WTC11 (cell line): ENCODE measurements around the gene B4GALNT1. TPM values are rescaled to one million over a fixed set of nuclear protein-coding genes. Genes with fewer than 3 reads are reported as not detected.

ENCODE experiments used
- ATAC-seq: fragments of 200-7000 bp; cut with Tn5 transposase; 2 replicates; pipeline ENCODE4 v1.10.0; 2021; ENCODE audit warnings: mild to moderate bottlenecking, moderate library complexity
- CTCF ChIA-PET: fragments of 300-600 bp; sonication (Branson Sonifier 250); formaldehyde crosslinking; loops from one replicate; lab custom pipeline; 2021; ENCODE audit warnings: antibody characterized with exemption; lab: Charles Lee
- POLR2A ChIA-PET: fragments of 350-600 bp; sonication (Branson Sonifier 250); formaldehyde crosslinking; loops from one replicate; lab custom pipeline; 2021; ENCODE audit warnings: antibody characterized with exemption; lab: Charles Lee
- DNase-seq: peaks from one replicate; pipeline ENCODE4 v3.0.0; 2021; ENCODE audit warnings: low spot score
- H3K27ac Mint-ChIP-seq: 2 replicates; pipeline ENCODE4 v1.8.0; 2021; ENCODE audit warnings: mixed read lengths
- H3K27me3 Mint-ChIP-seq: 2 replicates; pipeline ENCODE4 v1.8.0; 2021; ENCODE audit warnings: low read depth, mild to moderate bottlenecking, moderate library complexity, mixed read lengths
- H3K36me3 Mint-ChIP-seq: 2 replicates; pipeline ENCODE4 v1.8.0; 2021; ENCODE audit warnings: mixed read lengths
- H3K4me1 Mint-ChIP-seq: 2 replicates; pipeline ENCODE4 v1.8.0; 2022; ENCODE audit warnings: mixed read lengths
- H3K4me3 Mint-ChIP-seq: 2 replicates; pipeline ENCODE4 v1.8.0; 2021; ENCODE audit warnings: mild to moderate bottlenecking, moderate library complexity, mixed read lengths
- H3K9me3 Mint-ChIP-seq: 2 replicates; pipeline ENCODE4 v1.8.0; 2021; ENCODE audit warnings: mixed read lengths
- ATF6 ChIP-seq: sonication (generic); formaldehyde crosslinking; IDR thresholded peaks from 2 replicates; pipeline ENCODE4 v1.8.1; 2023; ENCODE audit warnings: mild to moderate bottlenecking, missing genetic modification reagents
- ELF4 ChIP-seq: sonication (generic); formaldehyde crosslinking; IDR thresholded peaks from 2 replicates; pipeline ENCODE4 v1.8.1; 2022; ENCODE audit warnings: low read depth, mild to moderate bottlenecking, moderate library complexity, missing genetic modification reagents
- GABPB1 ChIP-seq: sonication (generic); formaldehyde crosslinking; IDR thresholded peaks from 2 replicates; pipeline ENCODE4 v1.8.1; 2023; ENCODE audit warnings: mild to moderate bottlenecking, missing genetic modification reagents
- MYBL2 ChIP-seq: sonication (generic); formaldehyde crosslinking; IDR thresholded peaks from 2 replicates; pipeline ENCODE4 v1.8.1; 2023; ENCODE audit warnings: mild to moderate bottlenecking, moderate library complexity, missing genetic modification reagents
- NFATC4 ChIP-seq: fragments of 250-450 bp; sonication (Bioruptor Pico); IDR thresholded peaks from 2 replicates; pipeline ENCODE4 v1.9.0; 2021; ENCODE audit warnings: mild to moderate bottlenecking
- NR1H2 ChIP-seq: sonication (generic); formaldehyde crosslinking; IDR thresholded peaks from 2 replicates; pipeline ENCODE4 v1.9.0; 2021; ENCODE audit warnings: mild to moderate bottlenecking, moderate library complexity, missing genetic modification reagents
- TCF7 ChIP-seq: sonication (generic); formaldehyde crosslinking; IDR thresholded peaks from 2 replicates; pipeline ENCODE4 v1.8.0; 2022; ENCODE audit warnings: mild to moderate bottlenecking, low read depth, missing genetic modification reagents, moderate library complexity
- ZNF396 ChIP-seq: fragments of 250-450 bp; sonication (Bioruptor Pico); IDR thresholded peaks from 2 replicates; pipeline ENCODE4 v1.8.0; 2021; ENCODE audit warnings: mild to moderate bottlenecking, moderate library complexity, borderline replicate concordance
- ZNF512 ChIP-seq: sonication (generic); formaldehyde crosslinking; IDR thresholded peaks from 2 replicates; pipeline ENCODE4 v1.8.1; 2022; ENCODE audit warnings: missing genetic modification reagents, borderline replicate concordance
- total RNA-seq: library from RNA; stranded (reverse); gene quantifications from 3 replicates; pipeline ENCODE4 v1.2.3, GENCODE V29; 2021
- TF ChIP-seq, protein P1 (sequence below): sonication (generic); formaldehyde crosslinking; IDR thresholded peaks from 2 replicates; pipeline ENCODE4 v1.8.0; 2023; ENCODE audit warnings: mild to moderate bottlenecking, missing genetic modification reagents
- TF ChIP-seq, protein P2 (sequence below): fragments of 200-600 bp; IDR thresholded peaks from 2 replicates; pipeline ENCODE4 v1.8.0; 2022; ENCODE audit warnings: antibody characterized with exemption
- TF ChIP-seq, protein P3 (sequence below): fragments of 250-450 bp; sonication (Bioruptor Pico); IDR thresholded peaks from 2 replicates; pipeline ENCODE4 v1.9.0; 2021; ENCODE audit warnings: mild to moderate bottlenecking
- TF ChIP-seq, protein P4 (sequence below): fragments of 250-450 bp; sonication (Bioruptor Pico); conservative IDR thresholded peaks from 2 replicates; pipeline ENCODE4 v1.9.0; 2021; ENCODE audit warnings: mild to moderate bottlenecking

Gene B4GALNT1
- total RNA-seq, 1 experiment from 2014 or later = 1.2 TPM

- POLR2A ChIA-PET = no interaction called here
- ATAC-seq = no peak
- Mint-ChIP-seq H3K36me3 (peaks cover 3% of the 10 kb centered on the region; the same call in 1 of the 2 replicates), H3K4me1 (peaks cover 36% of the 10 kb centered on the region), H3K27ac (no peak overlapping the region), H3K4me3 (peak overlapping the region; percentile 76; the same call in 1 of the 2 replicates), H3K27me3 (peaks cover 69% of the 10 kb centered on the region)
- DNase-seq = no peak
- TF ChIP-seq, protein P1, sequence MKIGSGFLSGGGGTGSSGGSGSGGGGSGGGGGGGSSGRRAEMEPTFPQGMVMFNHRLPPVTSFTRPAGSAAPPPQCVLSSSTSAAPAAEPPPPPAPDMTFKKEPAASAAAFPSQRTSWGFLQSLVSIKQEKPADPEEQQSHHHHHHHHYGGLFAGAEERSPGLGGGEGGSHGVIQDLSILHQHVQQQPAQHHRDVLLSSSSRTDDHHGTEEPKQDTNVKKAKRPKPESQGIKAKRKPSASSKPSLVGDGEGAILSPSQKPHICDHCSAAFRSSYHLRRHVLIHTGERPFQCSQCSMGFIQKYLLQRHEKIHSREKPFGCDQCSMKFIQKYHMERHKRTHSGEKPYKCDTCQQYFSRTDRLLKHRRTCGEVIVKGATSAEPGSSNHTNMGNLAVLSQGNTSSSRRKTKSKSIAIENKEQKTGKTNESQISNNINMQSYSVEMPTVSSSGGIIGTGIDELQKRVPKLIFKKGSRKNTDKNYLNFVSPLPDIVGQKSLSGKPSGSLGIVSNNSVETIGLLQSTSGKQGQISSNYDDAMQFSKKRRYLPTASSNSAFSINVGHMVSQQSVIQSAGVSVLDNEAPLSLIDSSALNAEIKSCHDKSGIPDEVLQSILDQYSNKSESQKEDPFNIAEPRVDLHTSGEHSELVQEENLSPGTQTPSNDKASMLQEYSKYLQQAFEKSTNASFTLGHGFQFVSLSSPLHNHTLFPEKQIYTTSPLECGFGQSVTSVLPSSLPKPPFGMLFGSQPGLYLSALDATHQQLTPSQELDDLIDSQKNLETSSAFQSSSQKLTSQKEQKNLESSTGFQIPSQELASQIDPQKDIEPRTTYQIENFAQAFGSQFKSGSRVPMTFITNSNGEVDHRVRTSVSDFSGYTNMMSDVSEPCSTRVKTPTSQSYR (CRISPR knock-in tag) = no peak
- no peak for TF ChIP-seq ELF4 (CRISPR knock-in tag)
- no peak for TF ChIP-seq NFATC4 (CRISPR knock-in tag)
- no peak for TF ChIP-seq ATF6 (CRISPR knock-in tag)
- TF ChIP-seq, protein P2, sequence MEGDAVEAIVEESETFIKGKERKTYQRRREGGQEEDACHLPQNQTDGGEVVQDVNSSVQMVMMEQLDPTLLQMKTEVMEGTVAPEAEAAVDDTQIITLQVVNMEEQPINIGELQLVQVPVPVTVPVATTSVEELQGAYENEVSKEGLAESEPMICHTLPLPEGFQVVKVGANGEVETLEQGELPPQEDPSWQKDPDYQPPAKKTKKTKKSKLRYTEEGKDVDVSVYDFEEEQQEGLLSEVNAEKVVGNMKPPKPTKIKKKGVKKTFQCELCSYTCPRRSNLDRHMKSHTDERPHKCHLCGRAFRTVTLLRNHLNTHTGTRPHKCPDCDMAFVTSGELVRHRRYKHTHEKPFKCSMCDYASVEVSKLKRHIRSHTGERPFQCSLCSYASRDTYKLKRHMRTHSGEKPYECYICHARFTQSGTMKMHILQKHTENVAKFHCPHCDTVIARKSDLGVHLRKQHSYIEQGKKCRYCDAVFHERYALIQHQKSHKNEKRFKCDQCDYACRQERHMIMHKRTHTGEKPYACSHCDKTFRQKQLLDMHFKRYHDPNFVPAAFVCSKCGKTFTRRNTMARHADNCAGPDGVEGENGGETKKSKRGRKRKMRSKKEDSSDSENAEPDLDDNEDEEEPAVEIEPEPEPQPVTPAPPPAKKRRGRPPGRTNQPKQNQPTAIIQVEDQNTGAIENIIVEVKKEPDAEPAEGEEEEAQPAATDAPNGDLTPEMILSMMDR = no peak
- TF ChIP-seq, protein P3, sequence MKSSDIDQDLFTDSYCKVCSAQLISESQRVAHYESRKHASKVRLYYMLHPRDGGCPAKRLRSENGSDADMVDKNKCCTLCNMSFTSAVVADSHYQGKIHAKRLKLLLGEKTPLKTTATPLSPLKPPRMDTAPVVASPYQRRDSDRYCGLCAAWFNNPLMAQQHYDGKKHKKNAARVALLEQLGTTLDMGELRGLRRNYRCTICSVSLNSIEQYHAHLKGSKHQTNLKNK (CRISPR knock-in tag) = no peak
- TF ChIP-seq, all 79 proteins: peak for 0
- no peaks in the 10 kb centered on the region for H3K9me3 Mint-ChIP-seq
- CTCF ChIA-PET = interaction anchor here (1.4 to 5.1 kb wide), 6 partner anchors 7 to 399 kb away, joined by 3 to 38 read pairs (median 12); partner anchors contain the start of genes B4GALNT1 and TSPAN31
Measured at GRCh38 chr12:57612711-57613426, 20.1 kb downstream of the B4GALNT1 start.

DNA sequence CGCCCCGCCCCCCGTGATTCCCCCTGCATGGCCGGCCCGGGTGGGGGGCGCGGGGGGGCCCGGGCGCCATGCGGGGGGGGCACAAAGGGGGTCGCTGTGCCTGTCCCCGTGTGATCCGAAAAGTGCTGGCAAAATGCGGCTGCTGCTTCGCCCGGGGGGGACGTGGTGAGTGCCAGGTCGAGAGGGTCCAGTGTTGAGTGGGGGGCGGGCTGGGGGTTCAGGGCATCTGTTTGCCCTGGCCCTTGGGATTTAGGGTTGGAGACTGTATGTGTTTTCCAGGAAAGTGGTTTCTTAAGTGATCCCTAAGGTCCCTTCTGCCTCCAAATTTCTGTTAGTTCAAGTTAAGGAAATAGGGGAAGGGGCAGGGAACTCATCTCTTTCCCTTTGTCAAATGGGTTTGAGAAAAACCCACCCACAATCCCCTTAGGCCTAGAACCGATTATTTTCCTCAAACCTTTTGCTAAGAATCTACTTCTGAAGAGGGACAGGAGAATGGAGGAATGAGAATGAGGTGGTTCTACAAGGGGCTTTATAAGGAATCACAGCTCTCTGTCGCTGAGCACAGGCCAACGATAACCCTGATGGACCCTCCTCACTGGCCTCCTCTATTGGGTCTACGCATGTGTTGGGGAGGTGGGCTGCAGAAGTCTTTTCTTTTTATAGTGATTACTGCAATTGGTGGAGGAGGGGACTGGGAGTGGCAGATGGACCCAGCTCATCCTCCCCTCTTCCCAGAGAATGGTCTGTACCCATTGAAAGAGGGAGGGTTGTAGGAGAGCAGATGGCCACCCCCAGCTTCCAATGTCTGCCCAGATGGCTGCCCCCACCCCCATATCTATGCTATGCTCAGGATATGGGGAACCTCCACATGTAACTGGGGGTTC lies 20.9 kb downstream of the B4GALNT1 start:
- H3K4me1 Mint-ChIP-seq = peaks cover 36% of the 10 kb centered on the region
- H3K27ac Mint-ChIP-seq = no peak overlapping the region
- no peaks in the 10 kb centered on the region for H3K9me3 Mint-ChIP-seq
- peaks cover 61% of the 10 kb centered on the region for H3K27me3 Mint-ChIP-seq
- peaks cover 8% of the 10 kb centered on the region; the same call in 1 of the 2 replicates for H3K36me3 Mint-ChIP-seq
- no peak for DNase-seq
- ATAC-seq = no peak
- POLR2A ChIA-PET = interaction anchor here (2.0 kb wide), 1 partner anchor 8 kb away, joined by 11 read pairs; no protein-coding TSS in a partner anchor
- peak overlapping the region; percentile 76 for H3K4me3 Mint-ChIP-seq
- TF ChIP-seq GABPB1 (CRISPR knock-in tag) = no peak
- TF ChIP-seq ZNF396 = no peak
- TF ChIP-seq ZNF512 (CRISPR knock-in tag) = no peak
- TF ChIP-seq MYBL2 = no peak
- TF ChIP-seq, protein P4, sequence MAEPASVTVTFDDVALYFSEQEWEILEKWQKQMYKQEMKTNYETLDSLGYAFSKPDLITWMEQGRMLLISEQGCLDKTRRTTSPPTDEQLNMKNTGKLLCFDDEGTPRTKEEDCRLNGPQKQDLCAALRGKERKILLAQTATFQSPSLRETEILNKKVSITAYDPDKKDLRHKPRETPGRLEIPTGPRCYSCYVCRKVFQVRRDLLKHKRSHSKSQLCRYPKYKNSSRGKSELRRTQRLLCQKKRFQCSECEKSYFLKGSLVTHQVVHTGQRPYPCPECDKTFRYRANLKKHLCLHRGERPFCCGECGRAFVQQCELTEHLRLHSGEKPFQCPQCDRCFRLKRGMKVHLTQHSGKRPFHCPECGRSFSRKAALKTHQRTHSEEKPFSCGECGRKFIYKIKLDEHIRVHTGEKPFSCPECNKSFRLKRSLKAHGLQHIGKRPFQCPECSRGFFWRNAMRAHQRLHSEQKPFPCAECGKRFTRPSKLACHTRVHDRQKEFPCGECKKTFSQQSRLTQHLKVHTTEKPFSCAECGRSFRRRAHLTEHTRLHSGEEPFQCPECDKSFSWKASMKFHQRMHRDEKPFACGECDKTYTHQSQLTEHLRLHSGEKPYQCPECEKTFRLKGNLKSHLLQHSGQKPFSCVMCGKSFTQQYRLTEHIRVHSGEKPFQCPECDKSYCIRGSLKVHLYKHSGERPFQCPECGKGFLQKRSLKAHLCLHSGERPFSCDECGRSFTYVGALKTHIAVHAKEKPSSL = no peak
- no peak for TF ChIP-seq NR1H2 (CRISPR knock-in tag)
- no peak for TF ChIP-seq TCF7 (CRISPR knock-in tag)
- CTCF ChIA-PET = interaction anchor here (0.9 to 5.4 kb wide), 12 partner anchors 8 to 191 kb away, joined by 3 to 38 read pairs (median 6); partner anchors contain the start of genes B4GALNT1 and PIP4K2C
